Peyer's patch (tissue), 4 donors: ENCODE data around the gene CR1L.

Source experiments
- POLR2A ChIP-seq, 2 donors: fragments of 450-650 bp; IDR thresholded peaks; one replicate each; pipeline ENCODE4 v1.5.1; 2017; ENCODE audit warnings: antibody characterized with exemption in 2 of 2, mild to moderate bottlenecking in 2 of 2, moderate library complexity in 2 of 2
- TF ChIP-seq, protein P1 (sequence below), 6 experiments: fragments of 450-650 bp in 4 of 6; fragments of 200-600 bp in 2 of 6; sonication (generic) in 1 of 6; IDR thresholded peaks; one replicate each; pipeline ENCODE4 v1.5.1; 2017 to 2019; ENCODE audit warnings: antibody characterized with exemption in 6 of 6, mild to moderate bottlenecking in 3 of 6, moderate library complexity in 1 of 6

GRCh38 chr1:207719234-207719633 is 74.3 kb downstream of the CR1L start:
- TF ChIP-seq, protein P1, sequence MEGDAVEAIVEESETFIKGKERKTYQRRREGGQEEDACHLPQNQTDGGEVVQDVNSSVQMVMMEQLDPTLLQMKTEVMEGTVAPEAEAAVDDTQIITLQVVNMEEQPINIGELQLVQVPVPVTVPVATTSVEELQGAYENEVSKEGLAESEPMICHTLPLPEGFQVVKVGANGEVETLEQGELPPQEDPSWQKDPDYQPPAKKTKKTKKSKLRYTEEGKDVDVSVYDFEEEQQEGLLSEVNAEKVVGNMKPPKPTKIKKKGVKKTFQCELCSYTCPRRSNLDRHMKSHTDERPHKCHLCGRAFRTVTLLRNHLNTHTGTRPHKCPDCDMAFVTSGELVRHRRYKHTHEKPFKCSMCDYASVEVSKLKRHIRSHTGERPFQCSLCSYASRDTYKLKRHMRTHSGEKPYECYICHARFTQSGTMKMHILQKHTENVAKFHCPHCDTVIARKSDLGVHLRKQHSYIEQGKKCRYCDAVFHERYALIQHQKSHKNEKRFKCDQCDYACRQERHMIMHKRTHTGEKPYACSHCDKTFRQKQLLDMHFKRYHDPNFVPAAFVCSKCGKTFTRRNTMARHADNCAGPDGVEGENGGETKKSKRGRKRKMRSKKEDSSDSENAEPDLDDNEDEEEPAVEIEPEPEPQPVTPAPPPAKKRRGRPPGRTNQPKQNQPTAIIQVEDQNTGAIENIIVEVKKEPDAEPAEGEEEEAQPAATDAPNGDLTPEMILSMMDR (IDR thresholded peaks at IDR 0.05) = no peak
- TF ChIP-seq POLR2A (IDR thresholded peaks at IDR 0.05) = no peak
